ENCODE results near the gene IFT88.
A peak's percentile ranks its signal among the peaks of the same experiment; 100 is the strongest.

Gene IFT88

DNA sequence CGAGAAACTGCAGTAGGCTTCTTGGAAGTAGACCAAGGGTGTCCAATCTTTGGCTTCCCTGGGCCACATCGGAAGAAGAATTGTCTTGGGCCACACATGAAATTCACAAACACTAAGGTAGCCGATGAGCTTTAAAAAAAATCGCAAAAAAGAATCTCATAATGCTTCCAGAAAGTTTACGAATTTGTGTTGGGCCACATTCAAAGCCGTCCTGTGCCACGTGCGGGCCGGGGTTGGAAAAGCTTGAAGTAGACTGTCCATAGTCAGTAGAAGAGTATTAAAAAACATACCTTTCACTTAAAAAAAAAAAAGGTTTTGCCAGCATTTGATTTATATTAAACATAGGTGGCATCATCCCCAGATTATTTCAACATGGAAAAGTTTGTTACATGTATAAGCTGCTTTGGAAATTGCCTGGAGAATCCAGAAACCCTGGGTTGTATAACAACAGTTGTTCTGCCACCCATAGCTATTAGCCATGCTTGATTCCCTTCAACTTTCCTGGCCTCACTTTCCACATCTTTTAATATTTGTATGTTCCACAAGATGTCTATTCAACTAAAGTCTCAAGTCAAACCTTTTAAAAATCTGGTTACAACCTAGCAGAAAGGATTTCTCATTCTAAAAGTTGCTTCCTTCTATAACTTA, 1.0 kb downstream of the IFT88 start:
- DNase-seq, result no peak

GRCh38 chr13:20570517-20570916, 3.6 kb downstream of the IFT88 start:
- peak; percentile 76 to 88 for DNase-seq

GRCh38 chr13:20571676-20572075, 4.7 kb downstream of the IFT88 start:
- no peak for DNase-seq

GRCh38 chr13:20573186-20573585, 6.2 kb downstream of the IFT88 start:
- DNase-seq, result no peak

GRCh38 chr13:20573636-20574035, 6.7 kb downstream of the IFT88 start:
- DNase-seq, result no peak

DNA sequence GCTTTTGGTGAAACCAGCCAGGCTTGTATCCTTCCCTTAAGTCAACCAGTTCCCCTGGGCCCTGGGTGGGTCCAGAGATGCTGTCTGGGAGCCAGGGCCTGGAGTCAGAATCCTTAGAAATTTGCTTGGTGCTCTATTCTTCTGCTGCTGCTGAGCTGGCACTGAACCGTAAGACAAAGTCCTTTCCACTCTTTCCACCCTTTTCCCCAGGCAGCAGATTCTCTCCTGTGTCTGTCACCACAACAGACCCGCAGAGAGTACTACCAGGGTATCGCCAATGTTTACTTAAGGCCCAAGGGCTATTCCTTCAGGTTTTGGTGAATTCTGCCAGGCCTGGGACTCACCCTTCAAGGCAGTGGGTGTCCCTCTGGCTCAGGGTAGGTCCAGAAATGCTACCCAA, 12.2 kb downstream of the IFT88 start:
- DNase-seq, result no peak

DNA sequence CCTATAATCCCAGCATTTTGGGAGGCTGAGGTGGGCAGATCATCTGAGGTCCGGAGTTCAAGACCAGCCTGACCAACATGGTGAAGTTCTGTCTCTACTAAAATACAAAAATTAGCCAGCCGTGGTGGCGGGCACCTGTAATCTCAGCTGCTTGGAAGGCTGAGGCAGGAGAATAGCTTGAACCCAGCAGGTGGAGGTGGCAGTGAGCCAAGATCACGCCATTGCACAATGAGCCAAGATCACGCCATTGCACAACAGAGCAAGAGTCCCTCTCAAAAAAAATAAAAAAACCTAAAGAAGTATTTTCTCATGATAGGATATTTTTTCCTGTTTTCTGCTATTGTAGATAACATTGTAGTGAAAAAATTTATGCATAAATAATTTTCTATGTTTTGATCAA, 13.3 kb downstream of the IFT88 start:
- no peak for DNase-seq

DNA sequence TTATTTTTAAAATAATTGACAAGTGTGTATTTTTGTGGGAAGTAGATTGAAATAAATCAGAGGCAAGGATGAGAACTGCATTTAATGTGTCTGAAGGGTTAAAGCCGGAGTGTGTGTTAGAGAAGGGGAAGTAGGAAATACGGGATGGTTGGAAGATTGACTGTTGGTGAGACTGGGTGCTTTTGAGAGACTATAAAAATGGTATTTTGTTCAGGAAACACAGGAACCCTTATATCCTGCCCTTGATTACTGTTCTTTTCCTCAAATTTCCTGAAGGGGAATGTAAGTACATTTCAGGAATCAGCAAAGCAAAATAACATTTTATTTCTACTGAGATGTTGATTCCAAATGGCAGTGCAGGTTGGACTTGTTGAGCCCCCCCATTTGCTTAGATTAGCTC, 15.1 kb downstream of the IFT88 start:
- no peak for DNase-seq

DNA sequence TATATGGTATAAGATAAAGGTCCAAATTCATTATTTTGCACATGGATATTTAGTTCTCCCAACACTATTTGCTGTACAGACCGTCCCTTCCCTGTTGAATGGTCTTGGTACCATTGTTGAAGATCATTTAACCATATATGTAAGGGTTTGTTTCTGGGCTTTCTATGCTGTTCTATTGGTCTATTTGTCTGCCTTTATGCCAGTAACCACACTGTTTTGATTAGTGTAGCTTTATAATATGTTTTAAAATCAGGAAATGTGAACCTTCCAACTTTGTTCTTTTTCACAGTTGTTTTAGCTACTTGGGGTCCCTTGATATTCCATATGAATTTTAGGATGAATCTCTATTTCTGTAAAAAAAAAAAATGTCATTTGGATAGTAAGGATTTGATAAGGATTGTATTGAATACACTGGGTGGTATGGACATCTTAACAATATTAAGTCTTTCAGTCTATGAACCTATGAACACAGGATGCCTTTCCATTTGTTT, 16.9 kb downstream of the IFT88 start:
- DNase-seq, result no peak

DNA sequence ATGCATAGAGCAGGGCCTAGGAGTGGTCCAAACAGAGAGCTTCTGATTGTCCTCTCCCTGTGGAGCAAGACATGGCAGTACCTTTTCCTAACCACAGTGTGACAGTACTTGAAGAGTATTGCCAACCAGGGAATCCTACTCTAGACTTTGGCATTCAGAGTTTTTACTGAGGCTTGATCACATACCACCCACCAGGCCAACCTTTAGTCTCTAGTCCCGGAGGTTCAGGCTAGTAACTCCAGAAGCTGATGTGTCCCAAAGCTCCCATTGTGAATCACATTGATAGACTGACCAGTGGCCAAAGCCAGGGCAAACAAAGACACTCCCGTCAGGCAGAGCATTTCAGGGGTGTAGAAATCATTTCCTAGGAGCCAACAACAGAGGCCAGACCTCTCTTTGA, 18.4 kb downstream of the IFT88 start:
- no peak for DNase-seq

- DNase-seq, result no peak
Measured at GRCh38 chr13:20588529-20589110, 21.7 kb downstream of the IFT88 start.

GRCh38 chr13:20590561-20590960, 23.6 kb downstream of the IFT88 start:
- no peak for DNase-seq

- peak; percentile 44 to 70 for DNase-seq
Measured at GRCh38 chr13:20592606-20593005, 25.6 kb downstream of the IFT88 start.

GRCh38 chr13:20594280-20594679, 27.3 kb downstream of the IFT88 start:
- no peak for DNase-seq

- no peak for DNase-seq
Measured at GRCh38 chr13:20607015-20607414, 40.1 kb downstream of the IFT88 start.

DNA sequence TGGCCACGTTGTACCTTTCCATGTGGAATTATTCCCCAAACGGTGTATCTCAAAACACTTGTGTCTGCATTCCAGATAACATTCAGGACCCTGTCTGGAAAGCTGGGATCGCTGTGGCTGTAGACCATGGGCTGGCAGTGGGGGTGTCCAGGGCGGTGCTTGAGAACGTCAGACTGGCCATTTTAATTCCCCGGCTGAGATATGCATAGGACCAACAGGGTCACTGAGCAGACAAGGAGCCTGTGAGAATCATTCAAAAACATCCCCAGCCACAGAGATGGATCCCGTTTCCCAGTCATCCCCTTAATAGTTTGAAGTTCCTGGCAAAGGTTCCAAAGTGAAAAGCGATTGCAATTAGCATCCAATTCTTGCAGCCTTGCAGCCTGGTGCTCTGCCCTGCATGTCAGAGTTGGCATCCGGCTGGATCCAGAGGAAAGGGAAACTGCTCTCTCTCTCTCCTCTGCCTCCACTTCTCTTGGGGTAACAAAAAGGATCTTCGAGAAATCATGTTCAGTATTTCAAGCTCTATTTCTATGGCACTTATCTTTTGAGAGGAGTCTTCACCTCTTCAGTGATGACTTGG, 41.6 kb downstream of the IFT88 start:
- no peak for DNase-seq

- no peak for DNase-seq
Measured at GRCh38 chr13:20609145-20609544, 42.2 kb downstream of the IFT88 start.

DNA sequence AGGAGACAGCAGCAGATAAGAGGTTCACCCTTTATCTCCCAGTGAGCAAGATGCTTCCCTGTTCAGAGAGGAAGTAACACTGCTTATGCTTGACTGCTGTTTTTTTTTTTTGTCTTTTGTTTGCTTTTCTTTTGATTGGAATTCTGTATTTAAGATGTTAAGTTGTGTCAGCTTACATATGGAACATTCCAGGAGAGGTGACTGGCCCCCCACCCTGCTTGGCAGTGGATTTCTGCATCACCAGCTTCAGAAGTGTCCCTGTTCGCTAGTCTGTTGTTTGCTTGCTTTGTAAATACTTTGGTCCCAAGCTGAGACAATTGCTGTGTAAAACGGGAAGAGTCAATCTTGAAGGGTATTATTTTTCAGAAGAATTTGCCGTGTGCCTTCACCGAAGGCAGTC, 43.0 kb downstream of the IFT88 start:
- DNase-seq, result no peak

GRCh38 chr13:20616059-20616797, 49.3 kb downstream of the IFT88 start:
- no peak for DNase-seq

DNA sequence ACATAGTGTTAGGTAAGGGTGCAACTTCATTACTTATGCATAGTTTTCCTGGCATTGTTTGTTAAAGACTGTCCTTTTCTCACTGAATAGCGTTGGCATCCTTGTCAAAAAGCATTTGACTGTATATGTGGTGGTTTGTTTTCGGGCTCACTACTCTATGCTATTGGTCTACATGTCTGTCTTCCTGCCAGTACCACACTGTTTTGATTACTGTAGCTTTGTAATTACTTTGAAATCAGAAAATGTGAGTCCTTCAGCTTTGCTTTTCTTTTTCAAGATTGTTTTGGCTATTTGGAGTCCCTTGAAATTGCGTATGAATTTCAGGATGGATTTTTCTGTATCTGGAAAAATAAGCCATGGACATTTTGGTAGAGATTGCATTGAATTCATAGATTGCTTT, 56.0 kb downstream of the IFT88 start:
- no peak for DNase-seq

GRCh38 chr13:20624213-20624612, 57.3 kb downstream of the IFT88 start:
- DNase-seq, result no peak

- no peak for DNase-seq
Measured at GRCh38 chr13:20633802-20634201, 66.8 kb downstream of the IFT88 start.

- no peak for DNase-seq
Measured at GRCh38 chr13:20636079-20636478, 69.1 kb downstream of the IFT88 start.

GRCh38 chr13:20637811-20638210, 70.9 kb downstream of the IFT88 start:
- no peak for DNase-seq
